Skin epidermis (tissue), 12 donors: ENCODE data around the gene CNOT6L.

Experiments used
- H3K27ac ChIP-seq, 21 experiments: fragments of 200-600 bp; sonication (generic) in 11 of 21; one replicate each; pipeline ENCODE4 v1.5.0; 2020; ENCODE audit warnings: mild to moderate bottlenecking in 3 of 21, inconsistent platforms in 2 of 21, moderate library complexity in 2 of 21
- H3K4me3 ChIP-seq, 7 experiments: fragments of 200-600 bp; sonication (generic) in 2 of 7; one replicate each; pipeline ENCODE4 v1.5.0; 2020; ENCODE audit warnings: inconsistent platforms in 2 of 7, mild to moderate bottlenecking in 2 of 7, moderate library complexity in 1 of 7

The CNOT6L gene

DNA sequence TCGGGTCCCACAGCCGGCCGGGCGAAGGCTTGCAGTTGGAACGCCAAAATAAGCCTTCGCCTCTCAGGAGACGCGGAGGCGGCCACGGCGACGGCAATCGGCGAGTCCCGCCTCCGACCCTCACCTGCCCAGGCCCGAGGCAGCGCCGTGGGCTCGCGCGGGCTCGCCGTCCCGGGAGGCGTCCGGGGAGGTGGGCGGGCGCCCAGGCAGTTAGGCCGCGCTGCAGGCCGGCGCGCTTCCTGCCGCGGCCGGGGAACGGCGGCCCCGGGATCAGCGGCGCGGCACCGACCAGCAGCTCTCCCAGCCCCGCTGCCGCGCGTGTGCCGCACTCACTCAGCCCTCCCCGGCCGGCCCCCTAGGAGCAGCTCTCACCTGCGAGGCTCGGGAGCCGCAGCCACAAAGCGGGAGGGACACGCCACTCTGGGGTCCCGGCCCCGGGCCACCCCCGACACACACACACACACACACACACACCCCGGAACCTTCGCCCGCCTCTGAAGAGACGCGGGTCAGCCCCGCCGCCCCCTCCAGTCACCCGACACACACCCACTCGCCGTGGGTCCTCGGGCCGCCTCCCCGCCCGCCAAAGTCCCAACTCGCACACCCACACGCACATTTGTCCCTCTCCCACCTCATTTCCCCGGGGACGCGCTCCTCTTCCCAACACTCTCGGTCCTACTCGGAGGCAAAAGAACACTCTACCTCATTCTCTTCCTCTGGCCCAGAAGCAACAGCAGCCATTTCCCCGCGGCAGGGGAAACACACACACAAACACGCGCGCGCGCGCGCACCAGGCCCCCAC is at the start of gene CNOT6L:
TSS of gene CNOT6L (minus strand) at position 767 of the 802 bp plus-strand sequence. CDS start at position 707, 60 bp downstream.
- H3K4me3 ChIP-seq: peak within 1 kb of the TSS; percentile 62 to 97 (median 84)
- H3K27ac ChIP-seq: peak within 1 kb of the TSS; percentile 90 to 100 (median 99)

DNA sequence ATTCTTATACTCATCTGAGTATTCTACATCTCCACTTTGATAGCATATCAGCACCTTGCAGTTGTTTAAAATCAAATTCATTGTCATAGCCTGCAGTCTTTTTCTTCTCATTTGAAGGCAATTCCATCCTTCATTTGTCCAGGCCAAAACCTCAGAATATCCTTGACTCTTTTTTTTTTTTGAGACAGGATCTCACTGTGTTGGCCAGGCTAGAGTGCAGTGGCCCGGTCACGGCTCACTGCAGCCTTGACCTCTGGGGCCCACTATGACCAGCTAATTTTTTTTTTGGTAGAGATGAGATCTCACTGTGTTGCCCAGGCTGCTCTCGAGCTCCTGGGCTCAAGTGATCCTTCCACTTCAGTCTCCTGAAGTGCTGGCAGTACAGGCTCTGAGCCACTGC is 46.1 kb upstream of the CNOT6L start:
- H3K27ac ChIP-seq: no peak overlapping the region
- no peak overlapping the region for H3K4me3 ChIP-seq

DNA sequence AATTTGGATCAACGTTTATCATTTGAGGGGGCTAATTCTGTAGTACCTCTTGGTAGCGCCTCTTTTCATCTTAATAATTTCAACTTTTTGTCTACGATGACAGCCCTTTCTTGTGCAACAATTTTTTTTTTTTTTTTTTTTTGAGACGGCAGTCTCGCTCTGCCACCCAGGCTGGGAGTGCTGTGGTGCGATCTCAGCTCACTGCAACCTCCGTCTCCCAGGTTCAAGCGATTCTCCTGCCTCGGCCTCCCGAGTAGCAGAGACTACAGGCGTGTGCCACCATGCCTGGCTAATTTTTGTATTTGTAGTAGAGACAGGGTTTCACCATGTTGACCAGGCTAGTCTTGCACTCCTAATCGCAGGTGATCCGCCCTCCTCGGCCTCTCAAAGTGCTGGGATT is 44.2 kb upstream of the CNOT6L start:
- peak overlapping the region; percentile 50 to 77 (median 61) for H3K4me3 ChIP-seq

DNA sequence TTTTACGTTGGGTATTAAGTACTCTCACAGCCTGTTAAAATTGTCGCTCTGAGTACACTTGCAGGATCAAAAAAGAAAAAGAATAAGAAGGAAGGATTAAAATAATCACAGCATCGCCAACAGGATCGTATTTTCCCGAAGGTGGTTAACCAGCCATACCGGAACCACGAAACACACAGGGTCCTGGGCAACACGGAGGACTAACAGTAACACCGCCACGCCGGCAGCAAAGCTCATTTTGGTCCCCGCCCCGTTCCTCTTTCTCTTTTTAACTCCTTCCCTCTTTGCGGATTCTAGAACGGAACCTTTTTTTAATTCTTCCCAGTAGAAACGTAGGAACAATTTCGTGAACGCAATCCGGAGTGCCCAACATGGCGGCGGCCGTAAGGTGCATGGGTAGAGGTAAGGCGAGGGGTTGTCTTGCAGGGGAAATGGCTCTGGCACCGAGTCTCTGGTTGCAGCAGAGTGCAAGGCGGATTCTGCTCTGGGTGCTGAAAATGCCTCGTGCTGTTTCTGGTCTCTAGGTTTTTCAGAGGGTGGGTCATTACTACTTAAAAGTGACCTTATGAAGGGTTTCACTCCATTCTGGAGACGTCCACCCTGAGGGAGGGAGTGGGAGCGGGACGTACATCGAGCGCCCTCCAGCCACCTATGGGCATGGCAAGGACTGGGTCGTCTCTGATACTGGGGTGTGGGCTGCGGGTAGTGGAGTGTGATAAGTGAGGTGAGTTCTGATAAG is 43.5 kb upstream of the CNOT6L start, which contains the start of gene MRPL1:
TSS of gene MRPL1 (plus strand) at position 353 of the 739 bp plus-strand sequence. CDS start at position 372, 19 bp downstream.
- Histone ChIP-seq H3K4me3 (peak within 1 kb of the TSS; percentile 50 to 77 (median 61)), H3K27ac (peak within 1 kb of the TSS; percentile 83 to 99 (median 95))

More for the DNA sequence above, 44.2 kb upstream of the CNOT6L start:
- peak overlapping the region in 20 of 21 experiments; percentile 44 to 99 (median 95) for H3K27ac ChIP-seq

DNA sequence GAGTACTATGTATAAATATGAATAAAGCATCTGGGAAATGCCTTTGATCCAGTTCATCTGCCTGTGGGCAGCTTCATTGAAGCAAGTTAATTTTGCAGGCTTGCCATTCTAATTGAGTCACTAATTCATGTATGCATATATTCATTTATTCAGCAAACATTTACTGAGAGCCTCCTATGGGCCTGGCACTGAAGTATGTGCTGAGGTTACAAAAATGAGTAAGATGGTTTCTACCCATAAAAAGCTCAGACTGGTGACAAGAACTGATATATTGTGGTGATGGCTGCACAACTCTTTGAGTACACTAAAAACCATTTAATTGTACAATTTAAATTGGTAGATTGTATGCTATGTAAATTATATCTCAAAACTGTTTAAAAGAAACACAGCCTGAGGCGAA is 42.3 kb upstream of the CNOT6L start:
- Histone ChIP-seq H3K4me3 (peak overlapping the region in 4 of 7 experiments; percentile 50 to 77 (median 68)), H3K27ac (peak overlapping the region; percentile 83 to 99 (median 95))

DNA sequence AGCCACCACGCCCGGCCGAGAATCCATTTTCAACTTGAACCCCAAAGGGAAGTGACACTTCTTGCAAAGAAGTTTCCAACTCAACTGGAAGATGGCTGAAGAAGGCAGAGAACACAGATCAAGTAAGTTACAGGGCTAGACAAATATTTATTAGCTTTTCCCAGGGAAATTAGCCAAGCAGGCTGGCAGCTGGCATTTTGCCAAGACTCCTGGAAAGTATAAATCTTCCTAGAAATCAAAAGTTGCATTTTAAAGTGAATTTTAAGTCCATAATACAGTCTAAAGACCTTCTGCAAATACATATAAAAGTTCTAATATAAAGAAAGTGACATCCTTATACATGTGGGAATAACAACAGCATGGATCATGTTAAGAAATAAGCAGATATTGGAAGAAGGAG is 40.1 kb upstream of the CNOT6L start:
- H3K27ac ChIP-seq: peak overlapping the region in 2 of 21 experiments; percentile 3 to 38
- H3K4me3 ChIP-seq: no peak overlapping the region

DNA sequence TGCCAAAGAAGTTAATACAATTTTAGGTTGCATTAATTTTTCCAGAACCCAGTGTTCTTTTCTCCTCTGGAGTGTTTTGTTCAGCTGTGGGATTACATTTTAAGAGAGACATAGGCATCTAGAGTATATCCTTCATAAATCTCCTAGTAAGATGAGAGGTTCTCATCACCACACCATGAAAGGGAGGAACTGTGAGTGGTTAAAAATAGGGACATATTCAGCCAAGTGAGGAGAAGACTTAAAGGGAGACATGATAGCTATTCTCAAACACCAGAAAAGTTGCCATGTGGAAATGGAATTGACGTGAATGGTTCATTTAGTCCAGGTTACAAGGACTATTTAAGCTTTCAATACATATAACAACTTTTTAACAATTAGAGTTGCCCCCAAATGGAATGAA is 37.0 kb upstream of the CNOT6L start:
- Histone ChIP-seq H3K27ac (peak overlapping the region in 4 of 21 experiments; percentile 49 to 58 (median 54)), H3K4me3 (no peak overlapping the region)

DNA sequence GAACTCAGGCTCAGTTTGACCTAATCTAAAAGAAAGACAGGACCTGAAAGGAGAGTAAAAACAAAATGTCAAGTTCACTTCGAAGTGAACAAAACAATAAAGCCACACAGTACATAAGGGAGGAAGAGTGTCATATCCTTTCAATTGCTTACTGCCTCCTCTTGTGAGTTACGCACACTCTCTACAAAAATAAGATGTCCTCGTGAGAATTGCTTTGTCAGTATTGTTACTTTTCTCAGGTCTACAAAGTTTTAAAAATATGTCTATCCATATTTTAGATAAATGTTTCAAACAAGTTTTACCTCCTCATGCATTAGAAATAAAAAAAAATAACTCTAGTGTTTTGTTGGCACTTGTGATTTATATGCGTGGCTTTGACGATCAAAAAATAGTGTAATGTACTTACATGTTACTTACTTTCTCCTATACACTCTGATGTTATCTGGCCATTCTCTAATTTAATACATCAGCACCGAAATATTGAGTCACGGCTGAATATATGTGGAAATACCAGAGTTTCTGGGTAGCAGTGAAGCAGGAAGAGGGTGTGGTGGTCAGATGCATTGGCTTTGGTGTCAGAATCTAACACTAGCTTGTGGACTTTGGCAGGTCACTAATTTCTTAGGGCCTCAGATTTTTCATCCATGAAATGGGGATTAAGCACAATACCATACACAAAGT is 35.4 kb upstream of the CNOT6L start:
- H3K27ac ChIP-seq: peak overlapping the region in 18 of 21 experiments; percentile 19 to 93 (median 67)
- no peak overlapping the region for H3K4me3 ChIP-seq

DNA sequence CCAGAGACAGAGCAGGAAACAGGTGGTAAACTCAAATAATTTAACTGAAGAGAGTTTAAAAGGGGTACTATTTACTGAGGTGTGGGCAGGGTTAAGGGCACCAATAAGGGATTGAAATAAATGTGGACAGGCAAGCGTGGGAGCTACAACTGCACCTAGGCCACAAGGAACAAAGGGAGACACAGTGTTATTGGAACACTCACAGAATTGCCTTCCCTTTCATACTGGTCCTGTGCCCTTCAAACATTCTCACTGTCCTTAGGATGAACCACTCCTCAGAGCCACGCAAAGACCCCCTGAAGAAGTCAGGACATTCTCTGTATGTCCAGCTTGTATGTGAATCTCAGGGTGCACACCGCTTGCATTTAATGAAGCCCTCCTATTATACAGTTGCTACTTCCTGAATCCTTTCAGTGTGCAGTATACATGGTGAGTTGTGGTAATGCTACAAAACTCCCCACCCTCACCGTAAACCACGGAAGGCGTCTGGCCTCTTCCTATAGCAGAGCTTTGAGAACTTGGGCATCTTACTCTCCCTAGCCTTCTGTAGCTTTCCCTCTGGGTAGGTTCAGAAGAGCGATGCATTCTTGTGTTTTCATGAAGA is 33.8 kb upstream of the CNOT6L start:
- Histone ChIP-seq H3K27ac (peak overlapping the region in 15 of 21 experiments; percentile 27 to 93 (median 67)), H3K4me3 (no peak overlapping the region)

DNA sequence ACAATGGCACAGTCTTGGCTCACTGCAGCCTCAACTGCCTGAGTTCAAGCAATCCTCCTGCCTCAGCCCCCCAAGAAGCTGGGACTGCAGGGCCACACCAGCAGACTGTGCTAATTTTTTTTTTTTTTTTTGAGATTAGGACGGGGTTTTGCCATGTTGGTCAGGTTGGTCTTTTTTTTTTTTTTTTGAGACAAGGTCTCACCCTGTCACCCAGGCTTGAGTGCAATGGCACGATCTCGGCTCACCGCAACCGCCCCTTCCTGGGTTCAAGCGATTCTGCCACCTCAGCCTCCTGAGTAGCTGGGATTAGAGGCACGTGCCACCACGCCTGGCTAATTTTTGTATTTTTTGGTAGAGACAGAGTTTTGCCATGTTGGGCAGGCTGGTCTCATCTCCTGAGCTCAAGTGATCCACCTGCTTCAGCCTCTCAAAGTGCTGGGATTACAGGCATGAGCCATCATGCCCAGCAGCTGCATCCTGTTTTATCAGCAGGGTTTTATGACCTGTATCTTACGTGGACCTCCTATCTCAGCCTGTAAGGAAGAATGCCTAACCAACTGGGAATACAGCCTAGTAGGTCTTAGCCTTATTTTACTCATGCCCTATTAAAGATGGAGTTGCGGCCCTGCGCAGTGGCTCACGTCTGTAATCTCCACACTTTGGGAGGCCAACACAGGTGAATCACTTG is 30.3 kb upstream of the CNOT6L start:
- Histone ChIP-seq H3K4me3 (no peak overlapping the region), H3K27ac (no peak overlapping the region)

DNA sequence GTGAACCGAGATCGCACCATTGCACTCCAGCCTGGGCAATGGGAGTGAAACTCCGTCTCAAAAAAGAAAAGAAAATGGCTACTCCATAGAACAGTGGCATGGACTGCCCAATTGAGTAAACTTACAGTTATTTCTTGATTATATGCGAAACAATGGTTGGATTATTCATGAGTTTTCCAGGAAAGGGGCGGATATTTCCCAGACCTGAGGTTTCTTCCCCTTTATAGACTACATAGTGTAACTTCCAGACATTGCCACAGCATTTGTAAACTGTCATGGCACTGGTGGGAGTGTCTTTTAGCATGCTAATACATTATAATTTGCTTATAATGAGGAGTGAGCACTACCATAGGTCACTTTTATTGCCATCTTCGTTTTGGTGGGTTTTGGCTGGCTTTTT is 29.3 kb upstream of the CNOT6L start:
- H3K4me3 ChIP-seq: no peak overlapping the region
- no peak overlapping the region for H3K27ac ChIP-seq

DNA sequence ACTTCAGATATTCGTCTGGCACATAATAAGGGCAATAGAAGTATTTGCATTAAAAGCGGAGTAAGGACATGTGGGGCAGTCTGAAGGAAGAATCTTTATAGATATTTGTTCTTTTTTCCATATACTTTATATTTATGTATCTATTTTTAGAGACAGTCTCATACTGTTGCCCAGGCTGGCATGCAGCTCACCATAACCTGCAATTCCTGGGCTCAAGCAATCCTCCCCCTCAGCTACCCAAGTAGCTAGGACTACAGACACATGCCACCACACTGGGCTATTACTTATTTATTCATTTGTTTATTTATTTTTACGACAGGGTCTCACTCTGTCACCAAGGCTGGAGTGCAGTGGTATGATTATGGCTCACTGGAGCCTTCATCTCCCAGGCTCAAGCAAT is 26.8 kb upstream of the CNOT6L start:
- Histone ChIP-seq H3K4me3 (no peak overlapping the region), H3K27ac (no peak overlapping the region)

DNA sequence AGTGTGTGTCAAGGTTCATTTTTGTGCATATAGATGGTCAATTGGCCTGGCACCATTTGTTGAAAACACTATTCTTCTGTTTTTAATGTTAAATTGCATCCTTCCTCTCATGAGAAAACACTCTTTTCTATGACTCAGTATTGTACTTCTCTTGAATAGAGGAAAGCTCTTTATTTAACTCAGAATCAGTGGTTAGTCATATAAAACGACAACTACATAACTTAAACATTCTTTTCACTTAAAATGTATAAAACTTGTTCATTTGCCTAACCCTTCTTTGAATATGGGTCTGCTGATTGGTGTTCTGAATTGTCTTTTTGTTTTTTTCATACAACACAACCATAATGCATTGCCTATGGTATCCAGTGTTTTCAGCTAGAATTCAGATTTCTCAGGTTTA is 26.2 kb upstream of the CNOT6L start:
- Histone ChIP-seq H3K4me3 (no peak overlapping the region), H3K27ac (no peak overlapping the region)

DNA sequence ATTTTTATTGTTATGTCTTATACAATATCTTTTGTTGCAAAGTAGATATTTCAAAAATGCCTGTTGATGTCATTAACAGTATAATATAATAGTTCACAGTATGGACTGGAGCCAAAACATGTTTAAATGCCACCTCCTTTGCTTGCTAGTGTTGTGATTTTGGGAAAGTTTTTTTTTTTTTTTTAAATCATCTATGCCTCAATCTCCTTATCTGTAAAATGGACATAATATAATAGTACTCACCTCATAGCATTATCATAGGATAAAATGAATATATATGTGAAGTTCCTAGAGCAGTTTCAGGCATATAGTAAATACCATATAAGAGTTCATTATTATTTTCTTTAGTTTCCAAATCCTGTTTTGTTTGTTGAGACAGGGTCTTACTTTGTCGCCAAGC is 25.2 kb upstream of the CNOT6L start:
- no peak overlapping the region for H3K4me3 ChIP-seq
- H3K27ac ChIP-seq: no peak overlapping the region

DNA sequence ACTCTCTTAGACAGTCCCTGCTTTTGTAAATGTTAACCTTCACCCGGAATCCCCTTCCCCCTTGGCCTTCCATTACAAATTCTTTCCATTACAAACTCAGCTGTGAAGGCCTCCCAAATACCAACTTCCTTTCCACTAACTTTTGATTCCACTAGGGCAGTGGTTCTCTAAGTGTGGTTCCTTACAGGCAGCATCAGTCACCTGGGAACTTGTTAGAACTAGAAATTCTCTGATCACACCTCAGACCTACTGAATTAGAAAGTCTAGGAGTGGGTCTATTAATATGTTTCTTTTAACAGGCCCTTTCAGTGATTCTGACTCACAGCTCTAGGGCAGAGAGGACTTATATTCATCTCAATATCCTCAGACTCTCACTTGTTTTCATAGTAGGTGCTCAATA is 24.5 kb upstream of the CNOT6L start:
- H3K4me3 ChIP-seq: no peak overlapping the region
- no peak overlapping the region for H3K27ac ChIP-seq

DNA sequence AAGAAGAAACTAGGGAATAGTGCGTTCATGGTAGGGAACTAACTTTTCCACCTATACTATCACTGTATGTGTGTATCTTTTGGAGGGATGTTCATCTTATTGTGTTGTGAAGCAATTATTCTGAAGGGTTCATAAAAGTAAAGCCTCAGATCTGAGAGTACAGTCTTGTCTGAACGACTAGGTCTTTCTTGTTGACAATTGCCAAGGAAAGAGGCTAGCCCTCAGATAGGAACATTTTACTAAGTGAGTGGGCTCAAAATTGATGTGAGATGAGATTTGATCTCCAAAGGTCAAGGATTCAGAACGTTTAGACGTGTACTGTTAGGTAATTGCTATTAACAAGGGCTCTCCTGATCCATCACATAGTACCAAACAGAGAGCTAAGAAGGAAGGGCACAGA is 15.2 kb upstream of the CNOT6L start:
- Histone ChIP-seq H3K27ac (no peak overlapping the region), H3K4me3 (no peak overlapping the region)

DNA sequence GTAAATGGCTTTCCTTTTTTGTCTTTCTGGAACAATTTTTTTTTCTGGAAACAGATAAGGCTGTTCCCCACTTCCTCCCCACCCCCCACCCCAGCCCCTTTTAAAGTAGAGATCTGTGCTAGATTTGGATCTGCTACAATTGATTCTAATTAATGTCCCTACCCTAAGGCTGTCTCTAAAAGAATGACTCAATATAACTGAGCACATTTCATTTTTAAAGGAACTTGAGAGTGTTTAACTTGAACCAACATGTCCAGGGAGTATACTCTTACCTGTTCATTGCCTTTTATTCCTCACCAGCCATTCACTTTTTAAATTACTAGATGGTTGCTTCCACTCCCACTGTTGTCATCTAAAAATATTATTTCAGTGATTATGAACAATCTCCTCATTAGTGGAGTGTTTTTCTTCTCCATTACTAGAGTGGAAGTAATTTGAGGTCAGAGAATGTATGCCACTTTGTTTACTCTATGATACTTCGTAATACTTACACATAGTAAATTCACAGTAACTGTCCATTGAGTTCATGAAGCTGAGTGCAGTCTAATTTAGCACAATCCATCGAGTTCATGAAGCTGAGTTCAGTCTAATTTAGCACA is 14.1 kb upstream of the CNOT6L start:
- H3K4me3 ChIP-seq: no peak overlapping the region

DNA sequence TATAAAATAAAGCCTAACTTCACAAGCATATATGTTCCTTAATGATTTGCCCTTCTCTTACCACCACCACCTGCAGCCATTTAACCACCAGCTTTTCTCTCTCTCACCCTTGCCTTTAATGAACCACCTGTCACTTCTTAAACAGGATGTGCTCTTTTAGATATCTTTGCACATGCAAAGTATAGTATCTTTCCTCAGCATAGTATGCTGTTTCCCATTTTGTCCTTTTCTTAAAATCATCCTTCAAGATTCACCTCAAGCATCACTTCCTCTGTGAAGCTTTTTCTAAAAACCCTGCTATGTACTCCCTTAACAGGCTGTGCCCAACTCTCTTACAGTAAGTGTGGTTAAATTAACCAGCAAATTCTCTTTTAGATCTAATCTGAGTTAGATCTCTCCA is 8.2 kb upstream of the CNOT6L start:
- Histone ChIP-seq H3K27ac (peak overlapping the region in 6 of 21 experiments; percentile 16 to 77 (median 64)), H3K4me3 (no peak overlapping the region)

More for the DNA sequence above, 14.1 kb upstream of the CNOT6L start:
- peak overlapping the region in 3 of 21 experiments; percentile 13 to 30 (median 13) for H3K27ac ChIP-seq

DNA sequence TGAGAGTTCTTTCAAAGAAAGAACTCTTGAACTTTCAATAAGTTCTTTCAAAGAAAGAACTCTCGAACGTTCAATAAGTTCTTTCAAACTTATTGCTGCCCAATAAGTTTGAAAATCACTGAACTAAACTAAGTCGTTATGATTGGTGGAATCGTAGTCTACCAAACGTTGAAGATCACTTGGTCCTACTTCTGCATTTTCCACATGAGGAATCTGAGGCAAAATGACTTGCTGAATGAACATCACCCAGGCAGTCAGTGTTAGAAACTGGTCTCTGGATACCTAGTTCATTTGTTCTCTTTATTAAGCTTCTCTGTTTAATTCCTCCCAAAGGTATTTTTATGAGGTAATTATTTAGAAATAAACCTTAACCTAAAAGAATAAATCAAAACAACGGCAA is 7.1 kb upstream of the CNOT6L start:
- peak overlapping the region in 1 of 21 experiments; percentile 77 for H3K27ac ChIP-seq
- no peak overlapping the region for H3K4me3 ChIP-seq
